AG04449 (cell line): ENCODE measurements around the gene FKBP1A.
A peak's percentile ranks its signal among the peaks of the same experiment; 100 is the strongest.

ENCODE experiments used
- CTCF ChIA-PET: fragments of 350-600 bp; formaldehyde crosslinking; extraction: SDS; loops from one replicate; lab custom pipeline; 2021; ENCODE audit warnings: antibody characterized with exemption; lab: Yijun Ruan, JAX
- POLR2A ChIA-PET: fragments of 400-600, 350-600 bp; formaldehyde crosslinking; extraction: SDS; loops from one replicate; lab custom pipeline; 2020; ENCODE audit warnings: antibody characterized with exemption, inconsistent platforms; lab: Yijun Ruan, JAX
- DNase-seq: peaks from one replicate; pipeline ENCODE4 v3.0.0-alpha.2; 2010; ENCODE audit warnings: low read depth, low spot score
- H3K4me3 ChIP-seq: 2 replicates; pipeline ENCODE4 v1.5.1; 2011; ENCODE audit warnings: low read depth, mild to moderate bottlenecking, control low read depth, low read length
- TF ChIP-seq, protein P1 (sequence below): IDR thresholded peaks from one replicate; pipeline ENCODE4 v1.5.1; 2011; ENCODE audit warnings: mild to moderate bottlenecking, moderate library complexity, low read length, control low read depth, inconsistent platforms; ENCODE audit not compliant: insufficient read depth; ENCODE audit errors: missing control alignments

The FKBP1A gene

GRCh38 chr20:1392693-1393506 lies at the start of gene FKBP1A:
TSS of gene FKBP1A (minus strand) at chr20:1393054. CDS start at chr20:1392998, 56 bp downstream.
- H3K4me3 ChIP-seq = peak within 1 kb of the TSS; percentile 90
- peak; percentile 26 for DNase-seq
- ChIA-PET POLR2A (interaction anchor here (0.6 to 1.0 kb wide), 3 partner anchors 9 to 53 kb away, joined by 3 to 4 read pairs (median 4); no protein-coding TSS in a partner anchor), CTCF (interaction anchor here (1.5 to 2.2 kb wide), 2 partner anchors 17 to 44 kb away, joined by 4 to 9 read pairs; no protein-coding TSS in a partner anchor)
- TF ChIP-seq, protein P1, sequence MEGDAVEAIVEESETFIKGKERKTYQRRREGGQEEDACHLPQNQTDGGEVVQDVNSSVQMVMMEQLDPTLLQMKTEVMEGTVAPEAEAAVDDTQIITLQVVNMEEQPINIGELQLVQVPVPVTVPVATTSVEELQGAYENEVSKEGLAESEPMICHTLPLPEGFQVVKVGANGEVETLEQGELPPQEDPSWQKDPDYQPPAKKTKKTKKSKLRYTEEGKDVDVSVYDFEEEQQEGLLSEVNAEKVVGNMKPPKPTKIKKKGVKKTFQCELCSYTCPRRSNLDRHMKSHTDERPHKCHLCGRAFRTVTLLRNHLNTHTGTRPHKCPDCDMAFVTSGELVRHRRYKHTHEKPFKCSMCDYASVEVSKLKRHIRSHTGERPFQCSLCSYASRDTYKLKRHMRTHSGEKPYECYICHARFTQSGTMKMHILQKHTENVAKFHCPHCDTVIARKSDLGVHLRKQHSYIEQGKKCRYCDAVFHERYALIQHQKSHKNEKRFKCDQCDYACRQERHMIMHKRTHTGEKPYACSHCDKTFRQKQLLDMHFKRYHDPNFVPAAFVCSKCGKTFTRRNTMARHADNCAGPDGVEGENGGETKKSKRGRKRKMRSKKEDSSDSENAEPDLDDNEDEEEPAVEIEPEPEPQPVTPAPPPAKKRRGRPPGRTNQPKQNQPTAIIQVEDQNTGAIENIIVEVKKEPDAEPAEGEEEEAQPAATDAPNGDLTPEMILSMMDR = no peak

DNA sequence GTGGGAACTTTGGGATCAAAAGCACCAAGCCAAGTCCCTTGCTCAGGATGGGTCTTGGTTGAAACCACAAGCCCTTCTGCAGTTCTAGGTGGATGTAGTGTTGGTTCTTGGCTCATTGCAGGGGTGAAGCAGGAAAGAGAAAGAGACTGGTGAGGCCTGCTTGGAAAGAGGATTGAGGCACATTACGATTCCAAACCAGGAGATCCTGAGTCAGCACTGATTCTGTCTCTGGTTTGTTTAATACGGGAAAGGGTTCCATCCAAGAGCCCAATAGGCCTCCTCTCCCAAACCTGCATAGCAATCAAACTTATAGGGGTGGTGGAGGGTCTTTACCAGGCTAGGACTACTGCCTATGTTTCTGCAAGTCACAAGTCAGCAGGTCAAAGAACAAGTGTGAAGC lies 49.5 kb upstream of the FKBP1A start:
- POLR2A ChIA-PET = no interaction called here
- no peak for DNase-seq
- H3K4me3 ChIP-seq = no peak overlapping the region
- TF ChIP-seq, protein P1 = no peak
- CTCF ChIA-PET = no interaction called here

DNA sequence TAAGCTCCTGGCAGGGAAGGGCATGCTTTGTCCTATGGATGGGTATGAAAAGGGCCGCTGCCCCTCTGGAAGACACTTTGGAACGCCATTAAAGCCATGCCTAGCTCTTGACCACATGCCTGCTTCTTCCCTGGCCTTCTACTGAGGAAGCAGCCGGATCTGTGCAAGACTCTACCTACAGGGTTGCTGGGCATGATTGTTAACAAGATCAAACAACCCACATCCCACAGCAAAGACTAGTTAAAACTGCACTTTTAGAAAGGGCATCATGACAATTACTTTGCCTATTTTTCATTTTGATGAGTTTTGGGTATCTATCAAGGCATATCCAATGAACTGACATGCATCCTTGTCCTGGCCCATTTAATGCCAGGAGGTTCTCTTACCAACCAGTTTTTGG lies 48.3 kb upstream of the FKBP1A start:
- no peak for DNase-seq
- TF ChIP-seq, protein P1 = no peak
- ChIA-PET CTCF (interaction anchor here (0.8 to 8.2 kb wide), 18 partner anchors 9 to 174 kb away, joined by 3 to 178 read pairs (median 5); partner anchors contain the start of gene NSFL1C), POLR2A (no interaction called here)
- no peak overlapping the region for H3K4me3 ChIP-seq

DNA sequence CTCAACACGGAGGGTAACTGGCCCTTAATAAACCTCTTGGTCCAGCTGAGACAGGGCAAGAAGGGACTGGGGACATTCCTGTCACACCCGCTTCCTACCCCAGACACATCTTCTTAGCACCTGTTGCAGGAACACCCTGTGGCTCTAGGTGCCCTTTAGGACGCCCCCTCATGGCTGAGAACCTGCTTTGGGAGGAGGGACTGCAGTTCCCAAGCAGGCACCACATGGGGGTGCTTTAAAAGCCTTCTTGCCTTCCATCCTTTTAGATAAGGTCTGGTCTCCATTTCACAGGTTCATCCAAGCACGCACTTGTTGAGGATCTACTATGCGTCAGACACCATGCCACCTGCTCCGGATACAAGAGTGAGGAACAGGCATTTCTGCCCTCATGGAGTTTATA lies 47.2 kb upstream of the FKBP1A start:
- no peak overlapping the region for H3K4me3 ChIP-seq
- no peak for DNase-seq
- POLR2A ChIA-PET = no interaction called here
- CTCF ChIA-PET = interaction anchor here (0.8 to 8.2 kb wide), 22 partner anchors 8 to 264 kb away, joined by 3 to 178 read pairs (median 5); partner anchors contain the start of gene NSFL1C
- TF ChIP-seq, protein P1 = peak; percentile 77

DNA sequence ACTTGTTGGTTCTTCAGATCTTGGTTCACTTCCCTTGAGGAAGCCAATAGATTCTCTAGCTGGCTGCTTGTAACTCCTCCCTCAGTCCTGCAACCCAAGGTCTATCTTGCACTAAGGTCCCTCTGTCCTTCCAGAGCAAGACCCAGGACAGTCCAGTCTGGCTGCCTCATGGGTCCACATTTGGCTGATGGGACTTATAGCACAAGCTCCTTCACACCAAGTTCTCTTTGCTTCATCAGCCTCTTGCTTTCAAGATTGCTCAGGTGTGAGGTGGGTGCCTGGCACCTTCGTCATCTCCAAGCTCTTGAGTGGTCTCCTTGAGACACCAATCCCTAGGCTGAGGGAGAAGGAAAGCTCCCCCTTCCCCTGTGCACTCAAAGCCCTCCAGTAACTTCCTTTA lies 45.5 kb upstream of the FKBP1A start:
- TF ChIP-seq, protein P1 = no peak
- CTCF ChIA-PET = interaction anchor here (0.6 to 8.2 kb wide), 27 partner anchors 9 to 229 kb away, joined by 3 to 178 read pairs (median 6); partner anchors contain the start of gene NSFL1C
- POLR2A ChIA-PET = interaction anchor here (0.6 kb wide), 1 partner anchor 69 kb away, joined by 3 read pairs; no protein-coding TSS in a partner anchor
- no peak overlapping the region for H3K4me3 ChIP-seq
- no peak for DNase-seq
